Activated CD4-positive, CD25-positive, alpha-beta regulatory T cell (primary cell): ENCODE data around the gene ZNF281.
"Not testable (repeated sequence)": the region's sequence is repeated elsewhere in the genome, so short reads cannot be mapped to it uniquely, and the experiment has no call there.

ENCODE experiments used
- DNase-seq, 4 experiments: peaks; one replicate each; lab custom pipeline; 2025; lab: John Stamatoyannopoulos, UW

ZNF281 gene, protein sequence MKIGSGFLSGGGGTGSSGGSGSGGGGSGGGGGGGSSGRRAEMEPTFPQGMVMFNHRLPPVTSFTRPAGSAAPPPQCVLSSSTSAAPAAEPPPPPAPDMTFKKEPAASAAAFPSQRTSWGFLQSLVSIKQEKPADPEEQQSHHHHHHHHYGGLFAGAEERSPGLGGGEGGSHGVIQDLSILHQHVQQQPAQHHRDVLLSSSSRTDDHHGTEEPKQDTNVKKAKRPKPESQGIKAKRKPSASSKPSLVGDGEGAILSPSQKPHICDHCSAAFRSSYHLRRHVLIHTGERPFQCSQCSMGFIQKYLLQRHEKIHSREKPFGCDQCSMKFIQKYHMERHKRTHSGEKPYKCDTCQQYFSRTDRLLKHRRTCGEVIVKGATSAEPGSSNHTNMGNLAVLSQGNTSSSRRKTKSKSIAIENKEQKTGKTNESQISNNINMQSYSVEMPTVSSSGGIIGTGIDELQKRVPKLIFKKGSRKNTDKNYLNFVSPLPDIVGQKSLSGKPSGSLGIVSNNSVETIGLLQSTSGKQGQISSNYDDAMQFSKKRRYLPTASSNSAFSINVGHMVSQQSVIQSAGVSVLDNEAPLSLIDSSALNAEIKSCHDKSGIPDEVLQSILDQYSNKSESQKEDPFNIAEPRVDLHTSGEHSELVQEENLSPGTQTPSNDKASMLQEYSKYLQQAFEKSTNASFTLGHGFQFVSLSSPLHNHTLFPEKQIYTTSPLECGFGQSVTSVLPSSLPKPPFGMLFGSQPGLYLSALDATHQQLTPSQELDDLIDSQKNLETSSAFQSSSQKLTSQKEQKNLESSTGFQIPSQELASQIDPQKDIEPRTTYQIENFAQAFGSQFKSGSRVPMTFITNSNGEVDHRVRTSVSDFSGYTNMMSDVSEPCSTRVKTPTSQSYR

DNA sequence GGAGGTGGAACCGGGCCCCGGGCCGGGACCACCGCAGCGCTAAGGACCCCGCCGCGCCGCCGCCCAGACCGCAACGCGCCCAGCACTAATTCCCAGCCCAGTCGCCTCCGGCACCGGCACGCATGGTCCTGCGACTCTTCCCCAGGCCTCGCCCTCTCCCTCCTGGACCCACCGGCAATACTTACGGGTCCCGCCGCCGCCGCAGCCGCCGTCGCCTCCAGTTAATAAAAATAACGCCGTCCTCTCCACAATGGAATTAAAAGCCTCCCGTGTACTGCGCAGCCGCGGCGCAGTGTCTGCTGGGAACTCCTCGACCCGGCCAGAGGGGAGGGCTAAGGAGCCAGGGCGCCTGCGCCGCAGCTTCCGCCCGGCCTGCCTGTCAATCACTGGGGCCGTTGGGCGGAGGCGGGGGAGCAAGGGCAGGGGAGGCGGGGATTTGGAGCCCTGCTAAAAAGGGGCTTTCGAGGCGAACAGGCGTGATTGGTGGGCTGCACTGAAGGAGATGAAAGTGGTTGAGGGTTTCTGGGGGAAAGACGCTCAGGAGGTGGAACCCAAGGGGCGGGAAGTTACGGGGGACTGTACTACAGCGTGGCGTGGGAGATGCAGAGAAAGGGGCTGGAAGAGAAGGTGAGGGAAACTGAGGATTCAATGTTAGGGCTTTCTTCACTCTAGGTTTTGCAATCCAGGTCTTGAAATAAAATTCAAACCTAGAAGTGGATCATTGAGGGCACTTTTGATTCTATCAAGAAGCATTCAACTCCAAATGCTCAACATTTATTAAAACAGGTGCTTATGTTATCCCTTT, at the start of gene ZNF281:
TSS of gene ZNF281 (minus strand) at position 276 of the 805 bp plus-strand sequence. CDS start 331 bp downstream, outside the sequence.
- peak; percentile 85 to 90 (median 88) for DNase-seq

GRCh38 chr1:200458780-200459179, 48.9 kb upstream of the ZNF281 start:
- DNase-seq, result no peak

GRCh38 chr1:200457810-200458209, 48.0 kb upstream of the ZNF281 start:
- DNase-seq, result no peak

DNA sequence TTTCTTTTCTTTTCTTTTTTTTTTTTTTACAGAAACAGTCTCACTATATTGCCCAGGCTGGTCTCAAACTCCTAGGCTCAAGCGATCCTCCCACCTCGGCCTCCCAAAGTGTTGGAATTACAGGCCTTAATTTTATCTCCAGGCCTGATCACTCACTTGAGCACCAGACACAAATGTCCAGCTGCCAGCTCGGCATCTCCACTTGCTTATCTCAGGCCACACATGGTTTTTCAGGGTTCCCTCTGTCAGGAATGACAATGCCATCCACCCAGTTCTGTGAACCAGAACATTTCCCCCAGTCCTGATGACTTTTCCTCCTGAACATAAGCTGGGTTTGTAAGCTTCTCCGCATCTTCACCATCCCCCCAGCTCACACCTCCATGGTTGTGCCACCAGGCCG, 44.6 kb upstream of the ZNF281 start:
- DNase-seq, result no peak

DNA sequence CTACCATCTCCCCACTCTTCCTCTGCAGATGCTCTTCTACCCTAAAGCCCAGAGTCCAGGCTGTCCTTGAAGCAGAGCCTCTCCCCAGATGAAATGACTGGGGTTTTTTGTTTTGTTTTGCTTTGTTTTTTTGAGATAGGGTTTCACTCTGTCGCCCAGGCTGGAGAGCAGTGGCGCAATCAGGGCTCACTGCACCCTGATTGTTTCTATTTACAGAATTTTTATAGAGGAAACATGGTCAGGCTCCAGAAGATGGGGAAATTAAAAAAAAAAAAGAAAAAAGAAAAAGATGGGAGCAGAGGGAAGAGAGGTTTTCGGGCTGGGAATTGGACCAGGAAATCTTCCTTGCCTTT, 43.7 kb upstream of the ZNF281 start:
- no peak for DNase-seq

DNA sequence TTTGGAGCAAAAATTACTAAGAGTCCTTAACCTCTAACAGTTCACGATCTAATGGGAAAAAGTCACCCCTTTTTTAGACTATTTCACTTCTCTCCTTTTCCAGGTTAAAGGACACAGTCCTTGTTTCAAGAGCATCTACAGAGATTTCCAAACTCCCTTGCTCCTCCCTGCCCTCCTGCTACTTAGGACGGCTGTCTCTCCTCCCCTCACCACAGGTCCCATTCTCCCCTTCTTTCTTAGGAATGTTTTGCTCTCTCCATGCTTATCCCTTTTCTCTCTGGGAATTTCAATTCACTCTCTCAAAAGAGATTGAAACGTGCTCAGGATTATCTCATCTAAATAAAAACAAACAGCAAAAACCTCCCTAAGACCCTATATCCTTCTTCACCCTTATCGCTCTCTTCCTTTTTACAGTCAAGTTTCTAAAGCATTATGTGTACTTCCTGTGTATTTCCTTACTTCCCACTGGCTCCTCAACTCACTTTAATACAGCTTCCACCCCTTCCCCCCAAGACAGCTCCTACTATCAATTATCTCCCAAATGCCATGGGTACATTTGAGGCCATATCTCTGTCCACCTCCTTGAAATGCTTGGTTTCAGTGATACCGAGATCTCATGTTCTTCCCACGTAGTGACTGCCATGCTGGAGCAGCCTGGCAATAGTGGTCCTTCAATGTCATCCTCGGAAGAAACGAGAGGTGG, 43.2 kb upstream of the ZNF281 start:
- no peak for DNase-seq

GRCh38 chr1:200448034-200448762, 38.4 kb upstream of the ZNF281 start:
- no peak for DNase-seq

GRCh38 chr1:200445213-200445612, 35.4 kb upstream of the ZNF281 start:
- DNase-seq, result no peak

- no peak for DNase-seq
These were observed 34.6 kb upstream of the ZNF281 start for GRCh38 chr1:200444478-200444877.

- DNase-seq, result no peak
These were observed 34.0 kb upstream of the ZNF281 start for GRCh38 chr1:200443860-200444259.

- no peak for DNase-seq
These were observed 32.8 kb upstream of the ZNF281 start for GRCh38 chr1:200442537-200443156.

GRCh38 chr1:200442023-200442422, 32.2 kb upstream of the ZNF281 start:
- no peak for DNase-seq

DNA sequence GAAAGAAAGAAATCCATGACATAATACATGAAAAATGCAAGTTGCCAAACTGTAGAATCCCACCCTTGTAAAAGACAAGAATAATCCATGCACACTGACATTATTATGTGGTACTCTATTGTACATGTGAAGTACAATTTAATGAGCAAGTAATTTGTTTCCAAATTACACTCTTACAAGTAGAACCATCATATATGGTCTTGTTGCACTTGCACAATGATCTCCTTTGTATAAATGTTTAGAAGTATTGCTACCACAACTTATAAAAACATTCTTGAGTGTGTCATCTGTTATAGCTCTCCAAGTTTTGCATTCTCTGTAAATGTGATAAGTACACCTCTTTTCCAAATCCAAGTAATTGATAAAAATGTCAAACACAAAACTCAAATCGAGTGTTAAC, 29.1 kb upstream of the ZNF281 start:
- DNase-seq, result no peak

- DNase-seq, result not testable (repeated sequence)
These were observed 28.6 kb upstream of the ZNF281 start for GRCh38 chr1:200438413-200438812.

DNA sequence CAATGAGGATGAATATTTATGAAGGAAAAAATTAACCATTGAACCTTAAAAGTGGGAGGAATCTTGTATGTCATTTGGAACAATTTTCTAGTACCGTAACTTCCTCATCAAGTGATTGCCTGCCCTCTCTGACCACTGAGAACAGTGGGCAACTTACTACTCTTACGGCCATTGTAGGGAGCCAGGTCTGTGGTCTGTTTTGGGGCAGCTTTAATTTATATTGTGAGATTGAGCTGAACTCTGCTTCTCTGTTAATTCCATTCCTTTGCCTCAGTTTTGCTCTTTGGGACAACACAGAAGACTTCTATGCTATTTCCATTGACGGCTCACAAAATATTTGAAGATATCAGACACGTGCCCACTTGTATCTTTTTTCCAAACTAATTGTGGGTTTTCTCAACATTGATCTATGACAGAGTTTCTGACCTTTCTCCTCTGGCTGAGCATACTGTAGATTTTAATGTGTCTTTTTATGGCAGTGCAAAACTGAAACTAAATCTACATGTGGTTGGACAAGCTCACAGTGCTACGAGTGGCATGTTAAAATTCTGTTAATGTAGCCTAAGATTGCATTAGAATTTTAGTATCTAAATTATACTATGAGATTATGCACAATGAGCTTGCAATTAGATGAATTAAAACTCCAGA, 27.8 kb upstream of the ZNF281 start:
- no peak for DNase-seq

GRCh38 chr1:200437088-200437487, 27.3 kb upstream of the ZNF281 start:
- DNase-seq, result no peak

DNA sequence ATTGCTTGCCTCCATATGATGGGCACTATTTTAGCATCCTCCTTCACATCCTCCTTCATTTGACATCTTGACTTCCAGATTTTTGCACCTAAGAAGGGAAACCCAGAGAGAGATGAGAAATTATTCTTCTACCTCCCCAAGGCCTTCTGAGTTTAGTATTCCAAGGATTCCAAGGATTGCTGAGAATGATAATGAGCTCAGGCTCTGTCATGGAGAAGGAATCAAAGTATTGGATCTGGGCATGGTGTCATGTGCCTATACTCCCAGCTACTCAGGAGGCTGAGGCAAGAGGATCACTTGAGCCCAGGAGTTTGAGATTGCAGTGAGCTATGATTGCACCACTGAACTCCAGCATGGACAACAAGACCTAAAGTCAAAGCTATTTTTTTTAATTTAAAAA, 26.6 kb upstream of the ZNF281 start:
- no peak for DNase-seq

DNA sequence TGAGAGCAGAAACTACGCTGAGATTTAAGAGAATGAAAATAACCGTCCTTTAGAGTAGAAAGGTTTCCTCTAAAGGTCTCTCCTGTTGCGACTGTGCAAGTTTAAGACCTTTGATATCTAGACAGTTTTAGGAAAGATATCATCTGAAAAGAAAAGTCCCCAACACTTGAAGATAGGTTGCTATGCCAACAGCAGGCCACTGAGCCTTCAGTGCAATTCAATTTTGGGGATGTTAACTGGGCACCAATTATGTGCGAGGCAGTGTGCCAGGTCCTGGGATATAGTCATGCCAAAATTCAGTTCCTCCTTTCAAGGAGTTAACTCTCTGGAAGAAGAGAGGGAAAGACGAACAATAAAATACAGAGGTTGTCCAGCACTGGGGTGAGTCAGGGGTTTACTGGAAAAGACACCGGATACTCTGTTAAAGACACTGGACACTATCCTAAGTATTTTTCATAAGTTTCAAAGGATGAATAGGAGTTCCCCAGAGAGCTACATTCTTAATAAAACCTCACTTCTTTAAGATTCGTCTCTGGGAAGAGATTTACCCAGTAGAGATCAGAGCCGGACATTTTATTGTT, 25.5 kb upstream of the ZNF281 start:
- DNase-seq, result no peak

GRCh38 chr1:200433586-200433985, 23.8 kb upstream of the ZNF281 start:
- DNase-seq, result no peak

DNA sequence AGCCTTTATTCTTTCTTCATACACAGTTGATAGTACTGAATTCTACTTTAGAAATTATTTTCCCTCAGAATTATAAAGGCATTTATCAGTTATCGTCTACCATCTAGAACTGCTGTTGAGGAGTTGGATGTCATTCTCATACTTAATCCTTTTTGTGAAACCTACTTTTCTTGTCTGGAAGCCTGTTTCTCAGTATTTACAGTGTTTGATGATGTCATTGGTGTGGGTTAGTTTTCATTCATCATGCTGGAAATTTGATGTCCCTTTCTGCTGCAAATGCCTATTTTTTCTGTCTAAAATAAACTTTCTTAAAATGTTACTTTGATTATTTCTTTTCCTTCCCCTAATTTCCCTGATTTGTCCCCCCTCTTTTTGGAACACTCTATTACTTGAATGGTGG, 22.8 kb upstream of the ZNF281 start:
- no peak for DNase-seq
